HEK293 (cell line): ENCODE data around the gene PSPC1.

ENCODE experiments used
- CTCF ChIP-seq: fragments of 450-650 bp; formaldehyde crosslinking; IDR thresholded peaks from 2 replicates; pipeline ENCODE4 v1.5.1; 2016; ENCODE audit warnings: missing biosample characterization, missing genetic modification characterization
- YY1 ChIP-seq: fragments of 450-650 bp; formaldehyde crosslinking; IDR thresholded peaks from 2 replicates; pipeline ENCODE4 v1.5.1; 2018; ENCODE audit warnings: missing biosample characterization, missing genetic modification characterization
- ZNF311 ChIP-seq: fragments of 450-650 bp; formaldehyde crosslinking; IDR thresholded peaks from 2 replicates; pipeline ENCODE4 v1.5.1; 2017; ENCODE audit warnings: missing biosample characterization, missing genetic modification characterization, borderline replicate concordance
- ZNF423 ChIP-seq: fragments of 450-650 bp; formaldehyde crosslinking; IDR thresholded peaks from 2 replicates; pipeline ENCODE4 v1.5.1; 2016; ENCODE audit warnings: missing biosample characterization, missing genetic modification characterization
- ZNF664 ChIP-seq: fragments of 450-650 bp; formaldehyde crosslinking; IDR thresholded peaks from 2 replicates; pipeline ENCODE4 v1.5.1; 2016; ENCODE audit warnings: missing biosample characterization, missing genetic modification characterization
- ZNF677 ChIP-seq: fragments of 450-650 bp; IDR thresholded peaks from 2 replicates; pipeline ENCODE4 v1.5.0; 2018; ENCODE audit warnings: missing biosample characterization, mild to moderate bottlenecking, missing genetic modification characterization, moderate library complexity
- TF ChIP-seq, protein P1 (sequence below): fragments of 450-650 bp; formaldehyde crosslinking; IDR thresholded peaks from 2 replicates; pipeline ENCODE4 v1.5.0; 2017; ENCODE audit warnings: missing biosample characterization, missing genetic modification characterization, borderline replicate concordance

- TF ChIP-seq, protein P1, sequence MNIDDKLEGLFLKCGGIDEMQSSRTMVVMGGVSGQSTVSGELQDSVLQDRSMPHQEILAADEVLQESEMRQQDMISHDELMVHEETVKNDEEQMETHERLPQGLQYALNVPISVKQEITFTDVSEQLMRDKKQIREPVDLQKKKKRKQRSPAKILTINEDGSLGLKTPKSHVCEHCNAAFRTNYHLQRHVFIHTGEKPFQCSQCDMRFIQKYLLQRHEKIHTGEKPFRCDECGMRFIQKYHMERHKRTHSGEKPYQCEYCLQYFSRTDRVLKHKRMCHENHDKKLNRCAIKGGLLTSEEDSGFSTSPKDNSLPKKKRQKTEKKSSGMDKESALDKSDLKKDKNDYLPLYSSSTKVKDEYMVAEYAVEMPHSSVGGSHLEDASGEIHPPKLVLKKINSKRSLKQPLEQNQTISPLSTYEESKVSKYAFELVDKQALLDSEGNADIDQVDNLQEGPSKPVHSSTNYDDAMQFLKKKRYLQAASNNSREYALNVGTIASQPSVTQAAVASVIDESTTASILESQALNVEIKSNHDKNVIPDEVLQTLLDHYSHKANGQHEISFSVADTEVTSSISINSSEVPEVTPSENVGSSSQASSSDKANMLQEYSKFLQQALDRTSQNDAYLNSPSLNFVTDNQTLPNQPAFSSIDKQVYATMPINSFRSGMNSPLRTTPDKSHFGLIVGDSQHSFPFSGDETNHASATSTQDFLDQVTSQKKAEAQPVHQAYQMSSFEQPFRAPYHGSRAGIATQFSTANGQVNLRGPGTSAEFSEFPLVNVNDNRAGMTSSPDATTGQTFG (tag by site-specific recombination) = no peak
- TF ChIP-seq CTCF (tag by site-specific recombination) (no peak), YY1 (no peak), ZNF677 (tag by site-specific recombination) (no peak), ZNF423 (tag by site-specific recombination) (no peak), ZNF664 (tag by site-specific recombination) (no peak), ZNF311 (tag by site-specific recombination) (no peak)
Observed at GRCh38 chr13:19742643-19743042, 40.1 kb downstream of the PSPC1 start.
